GM19099 (cell line): ENCODE measurements around the gene CDV3.

Experiments
- POLR2A ChIP-seq: IDR thresholded peaks from 3 replicates; pipeline ENCODE4 v1.6.1; 2011; ENCODE audit warnings: low read depth; ENCODE audit not compliant: insufficient read length; ENCODE audit errors: extremely low read depth

CDV3 gene

GRCh38 chr3:133633439-133633838, 60.0 kb downstream of the CDV3 start:
- TF ChIP-seq POLR2A: no peak
